Keratinocyte (primary cell): ENCODE measurements around the gene ZNF335. TPM values are rescaled to one million over a fixed set of nuclear protein-coding genes. Genes with fewer than 3 reads are reported as not detected.

Experiments
- DNase-seq: peaks from one replicate; pipeline ENCODE4 v3.0.0-alpha.2; 2011; ENCODE audit warnings: low read depth, missing footprints, low spot score
- FAIRE-seq: peaks from 2 replicates; lab custom pipeline; 2011; peaks lifted over from hg19 to GRCh38; lab: Jason Lieb, UNC
- H2AFZ ChIP-seq: 2 replicates; pipeline ENCODE4 v1.6.0; 2012; ENCODE audit warnings: low read length, control low read depth, inconsistent platforms; ENCODE audit not compliant: control insufficient read depth
- H3K27ac ChIP-seq: 2 replicates; pipeline ENCODE4 v1.5.1; 2011; ENCODE audit warnings: low read length; ENCODE audit not compliant: control insufficient read depth, insufficient read depth
- H3K27me3 ChIP-seq: 3 replicates; pipeline ENCODE4 v1.6.0; 2011; ENCODE audit warnings: low read length; ENCODE audit not compliant: control insufficient read depth, insufficient read depth; ENCODE audit errors: extremely low read depth
- H3K36me3 ChIP-seq, 2 experiments: 2 replicates in 1 of 2; 3 replicates in 1 of 2; pipeline ENCODE4 v1.5.1; 2011; ENCODE audit warnings: low read length in 2 of 2, mild to moderate bottlenecking in 1 of 2; ENCODE audit not compliant: control insufficient read depth in 2 of 2, insufficient read depth in 2 of 2; ENCODE audit errors: extremely low read depth in 1 of 2
- H3K4me1 ChIP-seq: 3 replicates; pipeline ENCODE4 v1.5.1; 2011; ENCODE audit warnings: low read length; ENCODE audit not compliant: control insufficient read depth, insufficient read depth; ENCODE audit errors: extremely low read depth
- H3K4me2 ChIP-seq: 3 replicates; pipeline ENCODE4 v1.6.0; 2011; ENCODE audit warnings: low read depth, low read length; ENCODE audit not compliant: control insufficient read depth, insufficient read depth; ENCODE audit errors: extremely low read depth
- H3K4me3 ChIP-seq, 3 experiments: fragments of 200-600 bp in 1 of 3; sonication (generic) in 1 of 3; 2 replicates in 2 of 3; 3 replicates in 1 of 3; pipeline ENCODE4 v1.5.1; 2011 to 2016; ENCODE audit warnings: low read length in 3 of 3, mild to moderate bottlenecking in 3 of 3, control low read depth in 2 of 3, inconsistent platforms in 1 of 3, low read depth in 1 of 3, mixed read lengths in 1 of 3, mixed run types in 1 of 3, moderate library complexity in 1 of 3; ENCODE audit not compliant: control insufficient read depth in 2 of 3, insufficient read depth in 2 of 3; ENCODE audit errors: extremely low read depth in 1 of 3
- H3K79me2 ChIP-seq: 2 replicates; pipeline ENCODE4 v1.6.0; 2012; ENCODE audit warnings: low read length; ENCODE audit not compliant: control insufficient read depth, insufficient read depth
- H3K9ac ChIP-seq: 3 replicates; pipeline ENCODE4 v1.6.0; 2011; ENCODE audit warnings: low read length; ENCODE audit not compliant: control insufficient read depth, insufficient read depth; ENCODE audit errors: extremely low read depth
- H3K9me1 ChIP-seq: 3 replicates; pipeline ENCODE4 v1.6.0; 2011; ENCODE audit warnings: low read length; ENCODE audit not compliant: control insufficient read depth, insufficient read depth; ENCODE audit errors: extremely low read depth
- H3K9me3 ChIP-seq: 2 replicates; pipeline ENCODE4 v1.5.1; 2012; ENCODE audit warnings: low read depth, low read length; ENCODE audit not compliant: control insufficient read depth
- H4K20me1 ChIP-seq: 3 replicates; pipeline ENCODE4 v1.6.0; 2011; ENCODE audit warnings: low read length; ENCODE audit not compliant: control insufficient read depth, insufficient read depth; ENCODE audit errors: extremely low read depth
- CTCF ChIP-seq, 3 experiments: IDR thresholded peaks in 1 of 3; conservative IDR thresholded peaks in 1 of 3; optimal IDR thresholded peaks in 1 of 3; 2 replicates in 2 of 3; 3 replicates in 1 of 3; pipeline versions ENCODE3 to v1.5.1; 2011; ENCODE audit warnings: low read length in 3 of 3, mild to moderate bottlenecking in 3 of 3, moderate library complexity in 2 of 3, control low read depth in 1 of 3, inconsistent platforms in 1 of 3; ENCODE audit not compliant: insufficient read depth in 2 of 3; ENCODE audit errors: extremely low read depth in 1 of 3
- EZH2 ChIP-seq: IDR thresholded peaks from one replicate; pipeline ENCODE4 v1.6.1; 2012; ENCODE audit warnings: inconsistent platforms, mild to moderate bottlenecking, low read length, moderate library complexity
- dilution Hi-C: fragments of 300-500 bp; cut with MboI; formaldehyde crosslinking; loops from one replicate; pipeline ENCODE4 v1.7.0; 2020; ENCODE audit warnings: low sequenced_read_pairs; ENCODE audit not compliant: extremely low pct_ligation_motif_present
- polyA plus RNA-seq, 5 experiments: library from polyadenylated mRNA; depleted of rRNA in 3 of 5; stranded (reverse) in 3 of 5; stranded (forward) in 1 of 5; unstranded in 1 of 5; fragments of >200 nt; gene quantifications; 1 replicate in 1 of 5; 2 replicates in 3 of 5; 3 replicates in 1 of 5; pipeline versions ENCODE4 v1.2.1 to v1.2.3, GENCODE V29; 2011 to 2012; ENCODE audit warnings: missing spikeins in 2 of 5, low read depth in 1 of 5, low replicate concordance in 1 of 5

ZNF335 gene
- polyA plus RNA-seq, 1 donor (not counting 4 experiments of a cell fraction or from before 2014, with no cell fraction given) = 5.8 TPM

GRCh38 chr20:45921337-45922189 is 50.4 kb downstream of the ZNF335 start:
- Histone ChIP-seq H3K9me3 (no peaks in the 10 kb centered on the region), H3K27ac (no peak overlapping the region), H3K9me1 (no peaks in the 10 kb centered on the region), H3K27me3 (peaks cover 2% of the 10 kb centered on the region), H4K20me1 (no peaks in the 10 kb centered on the region), H3K4me2 (no peak overlapping the region), H3K4me1 (no peaks in the 10 kb centered on the region), H3K36me3 (no peaks in the 10 kb centered on the region), H3K4me3 (no peak overlapping the region), H3K79me2 (no peaks in the 10 kb centered on the region), H2AFZ (no peak overlapping the region), H3K9ac (no peak overlapping the region)
- DNase-seq (no peak), FAIRE-seq (no peak)
- TF ChIP-seq CTCF (optimal IDR thresholded peaks at IDR 0.05 in 1 of 3, IDR thresholded peaks at IDR 0.05 in 1 of 3, conservative IDR thresholded peaks at IDR 0.05 in 1 of 3; ENCODE audit: extremely low read depth in 1 of 3, insufficient read depth in 2 of 3, low read length in 3 of 3) (no peak), EZH2 (no peak)
- dilution Hi-C loops = no loop called here

- no peak overlapping the region for H2AFZ ChIP-seq
- no peaks in the 10 kb centered on the region for H3K36me3 ChIP-seq
- peaks cover 2% of the 10 kb centered on the region for H3K27me3 ChIP-seq
- H4K20me1 ChIP-seq = no peaks in the 10 kb centered on the region
- H3K4me1 ChIP-seq = no peaks in the 10 kb centered on the region
- no peak overlapping the region for H3K4me2 ChIP-seq
- no peak for TF ChIP-seq CTCF (optimal IDR thresholded peaks at IDR 0.05 in 1 of 3, IDR thresholded peaks at IDR 0.05 in 1 of 3, conservative IDR thresholded peaks at IDR 0.05 in 1 of 3; ENCODE audit: extremely low read depth in 1 of 3, insufficient read depth in 2 of 3, low read length in 3 of 3)
- no peak for TF ChIP-seq EZH2
- no peaks in the 10 kb centered on the region for H3K79me2 ChIP-seq
- DNase-seq (no peak), FAIRE-seq (no peak)
- H3K27ac ChIP-seq = no peak overlapping the region
- H3K9me1 ChIP-seq = no peaks in the 10 kb centered on the region
- H3K9me3 ChIP-seq = no peaks in the 10 kb centered on the region
- dilution Hi-C loops = no loop called here
- H3K4me3 ChIP-seq = no peak overlapping the region
- no peak overlapping the region for H3K9ac ChIP-seq
Measured at GRCh38 chr20:45920462-45921336, 51.3 kb downstream of the ZNF335 start.
